OCI-LY7 (cell line): ENCODE results near the gene PPFIBP1. TPM values are rescaled to one million over a fixed set of nuclear protein-coding genes. Genes with fewer than 3 reads are reported as not detected.

Experiments used
- BruUV-seq: library from RNA; stranded (reverse); fragments of 400-500 nt; replicated peaks from 2 replicates; lab custom pipeline; 2021; lab: Mats Ljungman, UMichigan
- CTCF ChIA-PET: fragments of 300-600 bp; sonication (Branson Sonifier 250); formaldehyde crosslinking; loops from one replicate; lab custom pipeline; 2022; ENCODE audit warnings: antibody characterized with exemption; ENCODE audit not compliant: unreplicated experiment; lab: Charles Lee
- POLR2A ChIA-PET: fragments of 300-600 bp; sonication (Branson Sonifier 250); formaldehyde crosslinking; loops from one replicate; lab custom pipeline; 2022; ENCODE audit warnings: antibody characterized with exemption; lab: Charles Lee
- DNase-seq: peaks from one replicate; pipeline ENCODE4 v3.0.0-alpha.2; 2015; ENCODE audit warnings: low spot score
- H2AFZ ChIP-seq: fragments of 200-600 bp; sonication (generic), shearing (Covaris generic); 2 replicates; pipeline ENCODE4 v1.6.1; 2014; ENCODE audit warnings: mild to moderate bottlenecking, antibody characterized with exemption, low read length, moderate library complexity
- H3K27ac ChIP-seq: fragments of 200-600 bp; sonication (generic); 2 replicates; pipeline ENCODE4 v1.5.1; 2014; ENCODE audit warnings: mixed run types, low read depth, mild to moderate bottlenecking, moderate library complexity, low read length, inconsistent platforms; ENCODE audit not compliant: poor library complexity, severe bottlenecking
- H3K36me3 ChIP-seq: fragments of 200-600 bp; sonication (generic); 2 replicates; pipeline ENCODE4 v1.6.1; 2014; ENCODE audit warnings: mild to moderate bottlenecking, antibody characterized with exemption, low read length, moderate library complexity, mixed read lengths; ENCODE audit not compliant: insufficient read depth
- H3K4me1 ChIP-seq: fragments of 200-600 bp; sonication (generic); 2 replicates; pipeline ENCODE4 v1.5.1; 2014; ENCODE audit warnings: mild to moderate bottlenecking, low read length; ENCODE audit not compliant: insufficient read depth, poor library complexity, severe bottlenecking
- H3K4me2 ChIP-seq: fragments of 200-600 bp; sonication (generic); 2 replicates; pipeline ENCODE4 v1.6.1; 2014; ENCODE audit warnings: mild to moderate bottlenecking, low read length
- H3K4me3 ChIP-seq: fragments of 200-600 bp; sonication (generic); 2 replicates; pipeline ENCODE4 v1.5.1; 2014; ENCODE audit warnings: mild to moderate bottlenecking, low read depth, low read length; ENCODE audit not compliant: poor library complexity, severe bottlenecking
- H3K79me2 ChIP-seq: fragments of 200-600 bp; sonication (generic); 2 replicates; pipeline ENCODE4 v1.6.1; 2016; ENCODE audit warnings: low read depth, mild to moderate bottlenecking, low read length, moderate library complexity, mixed read lengths; ENCODE audit not compliant: insufficient read depth
- H3K9me2 ChIP-seq: fragments of 200-600 bp; sonication (generic); 2 replicates; pipeline ENCODE4 v1.6.1; 2016; ENCODE audit warnings: mild to moderate bottlenecking, low read length, mixed read lengths; ENCODE audit not compliant: insufficient read depth
- H3K9me3 ChIP-seq: fragments of 200-600 bp; sonication (generic); 2 replicates; pipeline ENCODE4 v1.6.1; 2014; ENCODE audit warnings: mild to moderate bottlenecking, mixed run types, low read length, mixed read lengths
- H4K20me1 ChIP-seq: fragments of 200-600 bp; sonication (generic); 2 replicates; pipeline ENCODE4 v1.6.1; 2014; ENCODE audit warnings: mild to moderate bottlenecking, antibody characterized with exemption, low read length, moderate library complexity, mixed read lengths; ENCODE audit not compliant: insufficient read depth
- CTCF ChIP-seq: fragments of 200-600 bp; sonication (generic); conservative IDR thresholded peaks from 2 replicates; pipeline ENCODE4 v1.5.1; 2014; ENCODE audit warnings: mild to moderate bottlenecking, antibody characterized with exemption, low read length, moderate library complexity, mixed read lengths
- EZH2phosphoT487 ChIP-seq: fragments of 200-600 bp; sonication (generic); IDR thresholded peaks from 2 replicates; pipeline ENCODE4 v1.6.1; 2018; ENCODE audit warnings: low read depth, borderline replicate concordance, mild to moderate bottlenecking, mixed run types, antibody characterized with exemption, low read length, moderate library complexity, mixed read lengths
- intact Hi-C: fragments of 100-400 bp; cut with micrococcal nuclease; formaldehyde crosslinking; loops from one replicate; pipeline ENCODE4 v1.10.0; 2022; ENCODE audit not compliant: unreplicated experiment
- total RNA-seq, 2 experiments: library from RNA; depleted of rRNA in 1 of 2; stranded (reverse); fragments of >200 nt in 1 of 2; shearing (Covaris generic) in 1 of 2; gene quantifications; 2 replicates each; pipeline ENCODE4 v1.2.3, GENCODE V29; 2014 to 2022

PPFIBP1 gene
- total RNA-seq, 2 experiments from 2014 or later, result 7.3 to 14.6 TPM

- ChIA-PET CTCF (no interaction called here), POLR2A (no interaction called here)
- Histone ChIP-seq H3K4me2 (no peak overlapping the region), H3K79me2 (no peaks in the 10 kb centered on the region), H3K4me3 (no peak overlapping the region), H3K27ac (no peak overlapping the region), H3K4me1 (no peaks in the 10 kb centered on the region), H3K9me2 (no peaks in the 10 kb centered on the region), H4K20me1 (no peaks in the 10 kb centered on the region), H3K9me3 (no peaks in the 10 kb centered on the region), H3K36me3 (no peaks in the 10 kb centered on the region), H2AFZ (no peak overlapping the region)
- no TSS peak for BruUV-seq
- no peak for TF ChIP-seq EZH2phosphoT487
- TF ChIP-seq CTCF, result no peak
- intact Hi-C loops, result no loop called here
- no peak for DNase-seq
These were observed 120.3 kb downstream of the PPFIBP1 start for GRCh38 chr12:27644158-27644845.

- H3K79me2 ChIP-seq, result no peaks in the 10 kb centered on the region
- H3K9me3 ChIP-seq, result no peaks in the 10 kb centered on the region
- no peak for DNase-seq
- H3K27ac ChIP-seq, result no peak overlapping the region
- no peak for TF ChIP-seq CTCF
- no peak for TF ChIP-seq EZH2phosphoT487
- intact Hi-C loops, result no loop called here
- H2AFZ ChIP-seq, result no peak overlapping the region
- H3K4me1 ChIP-seq, result no peaks in the 10 kb centered on the region
- no peaks in the 10 kb centered on the region for H3K9me2 ChIP-seq
- no peak overlapping the region for H3K4me2 ChIP-seq
- no TSS peak for BruUV-seq
- no peaks in the 10 kb centered on the region for H4K20me1 ChIP-seq
- no peaks in the 10 kb centered on the region for H3K36me3 ChIP-seq
- ChIA-PET POLR2A (no interaction called here), CTCF (no interaction called here)
- H3K4me3 ChIP-seq, result no peak overlapping the region
These were observed 121.7 kb downstream of the PPFIBP1 start for GRCh38 chr12:27645671-27646070.

- Histone ChIP-seq H2AFZ (no peak overlapping the region), H3K36me3 (no peaks in the 10 kb centered on the region), H3K9me2 (no peaks in the 10 kb centered on the region), H3K4me3 (no peak overlapping the region), H3K27ac (no peak overlapping the region), H3K4me1 (no peaks in the 10 kb centered on the region), H3K4me2 (no peak overlapping the region), H4K20me1 (no peaks in the 10 kb centered on the region), H3K9me3 (no peaks in the 10 kb centered on the region), H3K79me2 (no peaks in the 10 kb centered on the region)
- no peak for DNase-seq
- intact Hi-C loops, result no loop called here
- CTCF ChIA-PET, result no interaction called here
- BruUV-seq, result no TSS peak
- no peak for TF ChIP-seq EZH2phosphoT487
- no peak for TF ChIP-seq CTCF
- POLR2A ChIA-PET, result no interaction called here
These were observed 122.1 kb downstream of the PPFIBP1 start for GRCh38 chr12:27646149-27646548.
